ENCODE measurements around the gene SKA1. TPM values are rescaled to one million over a fixed set of nuclear protein-coding genes. Genes with fewer than 3 reads are reported as not detected.
"Not testable (repeated sequence)": the region's sequence is repeated elsewhere in the genome, so short reads cannot be mapped to it uniquely, and the experiment has no call there.

The SKA1 gene
- total RNA-seq, 2 donors from 2014 or later = 63.2 to 73.1 TPM

DNA sequence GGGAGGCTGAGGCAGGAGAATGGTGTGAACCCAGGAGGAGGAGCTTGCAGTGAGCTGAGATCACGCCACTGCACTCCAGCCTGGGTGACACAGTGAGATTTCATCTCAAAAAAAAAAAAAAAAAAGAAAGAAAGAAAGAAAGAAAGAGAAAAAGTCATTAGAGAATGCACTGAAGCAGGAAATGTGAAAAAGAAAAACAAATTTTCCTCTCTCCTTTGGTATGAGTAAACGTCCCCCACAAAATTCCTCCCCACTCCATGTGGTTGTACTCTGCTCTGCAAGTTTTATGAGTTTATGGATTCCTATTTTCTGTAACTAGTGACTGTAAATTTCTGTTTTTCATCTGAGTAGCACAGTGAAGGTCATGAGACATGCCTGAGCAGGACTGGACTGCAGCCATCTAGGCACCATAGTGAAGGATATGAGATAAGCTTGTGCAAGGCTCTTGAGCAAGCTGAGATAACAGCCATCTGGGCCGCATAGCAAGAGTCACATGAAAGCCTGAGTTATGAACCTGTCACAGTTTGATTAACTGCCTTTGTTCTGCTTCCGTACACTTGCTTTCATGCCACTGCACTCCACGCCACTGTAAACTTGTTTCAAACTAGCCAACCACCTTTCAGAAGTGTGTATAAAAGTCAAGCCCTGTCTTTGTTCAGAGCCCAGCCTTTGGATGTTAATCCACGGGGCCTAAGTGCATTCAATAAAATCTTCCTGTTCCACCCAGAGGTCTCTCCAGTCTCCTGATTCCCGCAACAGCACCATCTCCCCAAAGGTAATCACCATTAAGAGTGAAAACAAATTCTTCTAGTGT, 50.2 kb downstream of the SKA1 start:
- DNase-seq = no peak
- peaks cover 23% of the 10 kb centered on the region for H3K27me3 Mint-ChIP-seq (ENCODE audit: low read depth)
- H3K27ac Mint-ChIP-seq = no peak overlapping the region
- H3K36me3 Mint-ChIP-seq (ENCODE audit: insufficient read depth in 2 of 2) = no peaks in the 10 kb centered on the region
- H3K4me1 Mint-ChIP-seq (ENCODE audit: low read depth) = no peaks in the 10 kb centered on the region
- peaks cover 0 to 5% of the 10 kb centered on the region in 2 donors for H3K9me3 Mint-ChIP-seq
- no peak overlapping the region for H3K4me3 Mint-ChIP-seq
- ATAC-seq (replicated peaks in 1 of 2) = no peak

DNA sequence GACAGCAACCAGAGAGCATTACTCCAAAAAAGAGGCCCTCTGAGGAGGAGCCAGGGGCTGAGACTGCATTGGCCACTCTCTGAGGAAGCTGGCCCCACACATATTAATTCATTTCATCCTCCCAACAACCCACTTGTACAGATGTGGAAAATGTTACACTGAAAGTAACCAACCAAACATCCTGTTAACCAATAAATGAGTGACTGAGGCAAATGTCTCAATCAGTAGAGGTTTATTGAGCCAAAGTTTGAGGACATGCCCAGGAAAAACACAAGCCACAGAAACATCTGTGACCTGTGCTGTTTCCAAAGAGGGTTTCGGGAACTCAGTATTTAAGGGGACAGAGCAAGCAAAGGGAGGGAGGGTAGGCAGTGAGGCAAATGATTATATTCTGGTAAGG, 53.0 kb downstream of the SKA1 start:
- H3K27ac Mint-ChIP-seq = no peak overlapping the region
- DNase-seq = no peak
- H3K4me1 Mint-ChIP-seq (ENCODE audit: low read depth) = no peaks in the 10 kb centered on the region
- H3K4me3 Mint-ChIP-seq = no peak overlapping the region
- no peaks in the 10 kb centered on the region for H3K36me3 Mint-ChIP-seq (ENCODE audit: insufficient read depth in 2 of 2)
- ATAC-seq (replicated peaks in 1 of 2) = no peak
- H3K27me3 Mint-ChIP-seq (ENCODE audit: low read depth) = peaks cover 22% of the 10 kb centered on the region
- peaks cover 0 to 5% of the 10 kb centered on the region in 2 donors for H3K9me3 Mint-ChIP-seq

DNA sequence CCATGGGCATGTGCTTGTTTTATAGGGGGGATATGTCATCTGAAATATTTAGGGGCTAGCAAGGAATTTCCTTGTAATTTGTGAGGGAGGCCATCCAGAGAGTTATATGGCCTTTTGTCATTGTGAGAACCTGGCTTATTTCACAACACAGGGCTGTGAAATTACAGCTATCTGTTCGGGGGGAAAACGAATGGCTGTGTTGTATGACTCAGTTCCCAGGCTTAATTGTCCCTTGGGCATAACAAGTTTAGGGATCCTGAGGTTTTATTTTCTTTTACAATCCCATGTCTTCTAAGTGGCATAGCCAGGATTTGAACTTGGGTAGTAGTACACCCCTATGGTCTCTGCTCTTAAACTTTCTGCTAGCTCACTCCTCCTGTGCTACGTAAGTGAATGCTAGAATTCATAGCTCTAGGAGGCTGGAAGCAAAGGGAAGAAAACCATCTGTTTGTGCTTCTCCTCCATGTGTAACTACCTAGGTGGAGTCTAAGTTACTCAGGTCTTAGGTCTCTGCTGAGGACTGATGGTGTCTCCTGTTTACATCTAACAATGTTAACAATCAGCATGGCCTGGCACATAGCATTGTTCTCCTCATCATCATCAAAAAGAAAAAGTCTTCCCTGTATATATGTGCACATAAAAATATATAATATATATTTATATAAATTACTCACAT, 53.8 kb downstream of the SKA1 start:
- Mint-ChIP-seq H3K27me3 (ENCODE audit: low read depth) (peaks cover 22% of the 10 kb centered on the region), H3K36me3 (ENCODE audit: insufficient read depth in 2 of 2) (no peaks in the 10 kb centered on the region), H3K9me3 (peaks cover 0 to 5% of the 10 kb centered on the region in 2 donors), H3K4me1 (ENCODE audit: low read depth) (no peaks in the 10 kb centered on the region), H3K27ac (no peak overlapping the region), H3K4me3 (no peak overlapping the region)
- ATAC-seq (replicated peaks in 1 of 2) (no peak), DNase-seq (no peak)

DNA sequence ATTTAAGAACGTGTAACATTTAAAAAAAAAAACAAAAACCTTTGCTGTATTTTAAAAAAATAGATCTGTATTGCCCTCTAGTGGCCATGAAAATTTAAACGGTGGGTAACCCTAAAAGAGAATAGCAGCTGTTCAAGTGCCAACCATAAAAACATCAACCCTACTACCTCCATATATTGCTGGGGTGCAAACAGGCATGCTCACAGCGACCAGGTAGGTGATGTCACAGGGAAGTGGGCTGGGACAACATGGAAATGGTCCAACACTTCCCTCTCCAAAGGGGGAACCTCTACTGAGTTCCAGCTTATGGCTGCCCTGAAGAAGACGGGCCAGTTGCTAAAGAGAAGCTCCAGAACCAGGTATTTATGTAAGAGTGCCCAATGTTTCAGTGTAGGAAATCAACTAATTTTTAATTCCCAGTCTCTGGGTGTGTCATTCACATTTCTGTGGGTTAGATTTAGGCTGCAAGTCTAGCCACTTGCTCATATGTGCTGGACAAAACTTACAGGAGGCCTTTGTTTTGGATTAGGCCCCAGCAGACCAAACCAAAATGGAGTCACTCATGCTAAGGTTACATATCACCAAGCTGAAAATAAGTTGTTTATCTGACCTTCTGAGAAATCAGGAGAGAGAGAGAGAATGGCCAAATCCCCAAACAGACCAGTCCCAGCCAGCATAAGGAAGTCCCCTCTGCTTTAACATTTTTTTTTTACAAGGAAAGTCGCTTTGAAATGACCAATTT, 54.5 kb downstream of the SKA1 start:
- peaks cover 0 to 5% of the 10 kb centered on the region in 2 donors for H3K9me3 Mint-ChIP-seq
- no peaks in the 10 kb centered on the region for H3K36me3 Mint-ChIP-seq (ENCODE audit: insufficient read depth in 2 of 2)
- H3K4me3 Mint-ChIP-seq = no peak overlapping the region
- H3K27me3 Mint-ChIP-seq (ENCODE audit: low read depth) = peaks cover 22% of the 10 kb centered on the region
- ATAC-seq (replicated peaks in 1 of 2) = no peak
- H3K4me1 Mint-ChIP-seq (ENCODE audit: low read depth) = no peaks in the 10 kb centered on the region
- peak; percentile 3 to 11 for DNase-seq
- H3K27ac Mint-ChIP-seq = no peak overlapping the region

DNA sequence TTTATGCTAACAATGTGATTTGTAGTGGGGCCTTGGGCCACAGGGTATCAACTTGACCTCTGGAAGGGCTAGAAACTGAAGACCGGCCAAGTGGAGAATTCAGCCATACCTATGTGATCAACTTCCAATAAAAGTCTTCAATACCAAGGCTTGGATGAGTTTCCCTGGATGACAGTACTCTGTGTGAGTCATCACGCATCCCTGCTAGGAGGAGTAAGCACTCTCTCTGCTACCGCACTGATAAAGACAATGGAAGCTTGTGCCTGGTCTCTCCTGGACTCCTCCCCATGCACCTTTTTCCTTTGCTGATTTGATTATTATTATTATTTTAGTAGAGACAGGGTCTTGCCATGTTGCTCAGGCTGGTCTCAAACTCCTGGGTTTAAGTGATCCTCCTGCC, 58.1 kb downstream of the SKA1 start:
- Mint-ChIP-seq H3K4me1 (ENCODE audit: low read depth) (no peaks in the 10 kb centered on the region), H3K27ac (no peak overlapping the region), H3K9me3 (no peaks in the 10 kb centered on the region), H3K36me3 (ENCODE audit: insufficient read depth in 2 of 2) (no peaks in the 10 kb centered on the region), H3K27me3 (ENCODE audit: low read depth) (peaks cover 14% of the 10 kb centered on the region), H3K4me3 (no peak overlapping the region)
- ATAC-seq (replicated peaks in 1 of 2) (no peak), DNase-seq (no peak)

DNA sequence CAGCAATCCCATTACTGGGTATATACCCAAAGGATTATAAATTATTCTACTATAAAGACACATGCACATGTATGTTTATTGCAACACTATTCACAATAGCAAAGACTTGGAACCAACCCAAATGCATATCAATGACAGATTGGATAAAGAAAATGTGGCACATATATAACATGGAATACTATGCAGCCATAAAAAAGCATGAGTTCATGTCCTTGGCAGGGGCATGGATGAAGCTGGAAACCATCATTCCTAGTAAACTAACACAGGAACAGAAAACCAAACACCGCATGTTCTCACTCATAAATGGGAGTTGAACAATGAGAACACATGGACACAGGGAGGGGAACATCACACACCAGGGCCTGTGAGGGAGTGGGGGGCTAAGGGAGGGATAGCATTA, 61.9 kb downstream of the SKA1 start:
- not testable (repeated sequence) for ATAC-seq (replicated peaks in 1 of 2); H3K36me3 Mint-ChIP-seq (ENCODE audit: insufficient read depth in 2 of 2); H3K27me3 Mint-ChIP-seq (ENCODE audit: low read depth); H3K4me3 Mint-ChIP-seq; H3K9me3 Mint-ChIP-seq; DNase-seq; H3K27ac Mint-ChIP-seq; H3K4me1 Mint-ChIP-seq (ENCODE audit: low read depth)

DNA sequence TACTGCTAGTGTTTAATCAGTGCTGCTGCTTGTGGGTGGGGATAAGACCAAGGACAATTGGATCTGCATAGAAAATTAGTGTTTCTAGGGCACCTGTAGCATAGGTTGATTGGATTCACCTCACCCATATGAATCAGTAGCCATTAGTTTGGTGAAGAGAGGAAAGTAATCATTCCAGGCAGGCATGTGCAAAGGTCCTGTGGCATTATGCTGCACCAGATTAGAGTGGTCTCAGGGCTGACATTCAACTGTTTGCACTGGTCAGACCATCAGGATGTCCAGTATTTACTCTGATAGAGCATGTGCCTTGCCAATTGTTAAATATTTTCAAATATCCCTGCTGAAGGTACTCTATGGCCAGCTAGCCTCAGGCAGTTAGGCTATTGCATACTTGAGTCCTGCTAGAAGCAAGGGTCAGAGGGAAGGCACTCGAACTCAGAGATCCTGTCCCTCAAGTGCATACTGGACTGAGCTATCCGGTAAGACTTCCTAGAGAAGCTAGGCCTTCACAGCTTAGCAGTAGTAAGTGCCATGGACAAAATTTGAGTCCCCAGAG, 64.7 kb downstream of the SKA1 start:
- H3K27me3 Mint-ChIP-seq (ENCODE audit: low read depth) = no peaks in the 10 kb centered on the region
- H3K27ac Mint-ChIP-seq = no peak overlapping the region
- no peak for ATAC-seq (replicated peaks in 1 of 2)
- H3K4me1 Mint-ChIP-seq (ENCODE audit: low read depth) = no peaks in the 10 kb centered on the region
- H3K4me3 Mint-ChIP-seq = no peak overlapping the region
- no peak for DNase-seq
- no peaks in the 10 kb centered on the region for H3K36me3 Mint-ChIP-seq (ENCODE audit: insufficient read depth in 2 of 2)
- H3K9me3 Mint-ChIP-seq = no peaks in the 10 kb centered on the region

DNA sequence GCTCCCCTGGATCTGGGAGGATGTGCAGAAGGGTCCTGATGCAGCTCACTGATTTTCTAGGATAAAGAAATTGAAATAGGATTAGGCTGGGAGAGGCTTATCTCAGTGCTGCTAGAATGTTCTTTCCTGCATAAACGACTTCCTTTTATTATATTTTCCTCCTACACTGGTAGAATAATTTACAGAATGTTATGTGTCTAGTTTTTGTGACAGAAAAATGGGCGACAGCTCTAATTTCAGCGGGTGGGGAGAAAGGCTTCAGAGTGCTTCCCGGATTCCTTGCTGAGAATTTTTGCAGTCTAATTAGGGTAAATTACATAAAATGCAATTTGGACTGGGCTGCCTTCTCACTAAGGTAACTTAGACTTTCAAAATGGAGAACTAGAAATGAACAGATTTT, 66.2 kb downstream of the SKA1 start:
- no peak for DNase-seq
- Mint-ChIP-seq H3K9me3 (peaks cover 2 to 7% of the 10 kb centered on the region in 2 donors), H3K36me3 (ENCODE audit: insufficient read depth in 2 of 2) (peaks cover 3 to 5% of the 10 kb centered on the region in 2 donors), H3K4me1 (ENCODE audit: low read depth) (no peaks in the 10 kb centered on the region), H3K4me3 (no peak overlapping the region), H3K27me3 (ENCODE audit: low read depth) (no peaks in the 10 kb centered on the region), H3K27ac (no peak overlapping the region)
- ATAC-seq (replicated peaks in 1 of 2) = no peak

DNA sequence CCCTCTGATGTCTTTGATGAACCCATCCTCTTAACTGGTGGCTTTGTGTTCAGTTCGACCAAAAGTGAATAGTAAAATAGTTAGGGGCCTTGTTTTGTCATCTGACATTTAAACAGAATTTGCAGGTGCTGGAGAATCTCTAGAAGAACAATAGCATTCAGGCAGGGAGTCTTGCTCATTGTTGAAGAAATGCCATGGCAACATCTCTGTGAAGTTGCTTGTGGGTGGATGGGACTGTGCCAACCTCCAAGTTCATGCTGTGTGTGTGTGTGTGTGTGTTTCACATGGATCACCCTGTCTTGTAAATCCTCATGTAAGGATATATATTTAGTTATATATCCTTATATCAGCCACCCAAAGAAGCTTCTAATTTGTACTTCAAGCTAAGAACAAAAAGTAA, 66.7 kb downstream of the SKA1 start:
- ATAC-seq (replicated peaks in 1 of 2) (no peak), DNase-seq (no peak)
- H3K27me3 Mint-ChIP-seq (ENCODE audit: low read depth) = no peaks in the 10 kb centered on the region
- H3K27ac Mint-ChIP-seq = no peak overlapping the region
- peaks cover 2 to 10% of the 10 kb centered on the region in 2 donors for H3K9me3 Mint-ChIP-seq
- peaks cover 3 to 5% of the 10 kb centered on the region in 2 donors for H3K36me3 Mint-ChIP-seq (ENCODE audit: insufficient read depth in 2 of 2)
- no peaks in the 10 kb centered on the region for H3K4me1 Mint-ChIP-seq (ENCODE audit: low read depth)
- no peak overlapping the region for H3K4me3 Mint-ChIP-seq

Other genes with a start within 250 kb of the SKA1 start
- gene MYO5B, start 179.9 kb upstream of the SKA1 start, total RNA-seq = under 1 TPM; 0.12 to 0.39 TPM
- gene CFAP53, start 108.6 kb upstream of the SKA1 start, total RNA-seq = 1 to 10 TPM in 1 of 2 donors, under 1 TPM in 1; 0.97 to 1.6 TPM
- 10 to 100 TPM; 88.5 to 94.9 TPM for gene MBD1, start 93.5 kb upstream of the SKA1 start, total RNA-seq
- gene CXXC1, start 87.4 kb upstream of the SKA1 start, total RNA-seq = 100 to 1,000 TPM in 1 of 2 donors, 10 to 100 TPM in 1; 92.5 to 103 TPM
- not detected for gene MAPK4, start 185.0 kb downstream of the SKA1 start, total RNA-seq